Uterus (tissue), 2 donors: ENCODE data around the gene TTLL7.

Source experiments
- POLR2A ChIP-seq, 2 donors: fragments of 450-650 bp; IDR thresholded peaks; one replicate each; pipeline ENCODE4 v1.6.1; 2016; ENCODE audit warnings: antibody characterized with exemption in 2 of 2, mild to moderate bottlenecking in 1 of 2, moderate library complexity in 1 of 2
- TF ChIP-seq, protein P1 (sequence below), 4 experiments: fragments of 200-600 bp in 2 of 4; fragments of 450-650 bp in 2 of 4; sonication (generic) in 2 of 4; IDR thresholded peaks; one replicate each; pipeline ENCODE4 v1.5.1; 2016 to 2019; ENCODE audit warnings: antibody characterized with exemption in 4 of 4, mild to moderate bottlenecking in 2 of 4, moderate library complexity in 1 of 4

DNA sequence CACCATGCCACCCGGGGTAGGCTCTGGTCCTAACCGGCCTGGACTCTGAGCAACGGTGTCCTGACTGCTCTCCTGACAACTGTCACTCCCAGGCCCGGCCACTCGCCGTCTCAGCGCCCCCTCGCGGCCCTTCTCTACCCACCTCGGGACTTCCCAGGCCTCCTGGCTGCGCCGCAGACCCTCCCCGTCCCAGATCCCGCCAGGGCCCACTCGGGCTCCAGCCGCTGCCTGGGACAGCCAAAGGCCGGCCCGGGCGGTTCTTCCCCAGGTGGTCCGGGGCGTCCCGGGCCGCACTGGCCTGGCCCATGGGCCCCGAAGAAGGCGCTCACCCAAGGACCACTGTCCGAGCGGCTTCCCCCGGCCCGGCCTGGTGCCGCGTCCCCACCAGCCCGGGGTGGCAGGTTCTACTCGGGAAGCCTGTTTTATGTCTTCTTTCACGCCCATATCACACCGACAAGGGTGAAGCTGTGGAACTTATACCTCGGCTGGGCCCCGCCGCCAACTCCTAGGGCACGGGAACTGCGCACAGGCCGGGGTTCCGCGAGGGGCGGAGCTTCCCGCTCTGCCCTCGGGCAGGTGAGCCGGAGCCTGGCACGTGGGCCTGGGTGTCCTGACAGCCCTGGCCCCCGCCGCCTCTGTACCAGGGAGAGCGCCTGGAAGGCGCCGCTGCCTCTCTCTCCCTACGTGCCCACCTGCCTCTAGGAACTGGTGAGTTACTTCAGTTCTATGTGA, 138.3 kb downstream of the TTLL7 start:
- TF ChIP-seq POLR2A (IDR thresholded peaks at IDR 0.05), result no peak
- TF ChIP-seq, protein P1, sequence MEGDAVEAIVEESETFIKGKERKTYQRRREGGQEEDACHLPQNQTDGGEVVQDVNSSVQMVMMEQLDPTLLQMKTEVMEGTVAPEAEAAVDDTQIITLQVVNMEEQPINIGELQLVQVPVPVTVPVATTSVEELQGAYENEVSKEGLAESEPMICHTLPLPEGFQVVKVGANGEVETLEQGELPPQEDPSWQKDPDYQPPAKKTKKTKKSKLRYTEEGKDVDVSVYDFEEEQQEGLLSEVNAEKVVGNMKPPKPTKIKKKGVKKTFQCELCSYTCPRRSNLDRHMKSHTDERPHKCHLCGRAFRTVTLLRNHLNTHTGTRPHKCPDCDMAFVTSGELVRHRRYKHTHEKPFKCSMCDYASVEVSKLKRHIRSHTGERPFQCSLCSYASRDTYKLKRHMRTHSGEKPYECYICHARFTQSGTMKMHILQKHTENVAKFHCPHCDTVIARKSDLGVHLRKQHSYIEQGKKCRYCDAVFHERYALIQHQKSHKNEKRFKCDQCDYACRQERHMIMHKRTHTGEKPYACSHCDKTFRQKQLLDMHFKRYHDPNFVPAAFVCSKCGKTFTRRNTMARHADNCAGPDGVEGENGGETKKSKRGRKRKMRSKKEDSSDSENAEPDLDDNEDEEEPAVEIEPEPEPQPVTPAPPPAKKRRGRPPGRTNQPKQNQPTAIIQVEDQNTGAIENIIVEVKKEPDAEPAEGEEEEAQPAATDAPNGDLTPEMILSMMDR (IDR thresholded peaks at IDR 0.05), result peak in 3 of 4 experiments; percentile 8 to 27 (median 16)
